HEK293 (cell line): ENCODE results near the gene LRRK1.

Experiments used
- CTCF ChIP-seq: fragments of 450-650 bp; formaldehyde crosslinking; IDR thresholded peaks from 2 replicates; pipeline ENCODE4 v1.5.1; 2016; ENCODE audit warnings: missing biosample characterization, missing genetic modification characterization
- HOXA7 ChIP-seq: sonication (generic); formaldehyde crosslinking; IDR thresholded peaks from 2 replicates; pipeline ENCODE4 v1.8.1; 2022; ENCODE audit warnings: missing genetic modification reagents, borderline replicate concordance
- PRDM10 ChIP-seq: fragments of 450-650 bp; formaldehyde crosslinking; IDR thresholded peaks from 2 replicates; pipeline ENCODE4 v1.5.1; 2016; ENCODE audit warnings: missing biosample characterization, missing genetic modification characterization
- PRDM2 ChIP-seq: fragments of 450-650 bp; formaldehyde crosslinking; IDR thresholded peaks from 2 replicates; pipeline ENCODE4 v1.5.1; 2016; ENCODE audit warnings: missing biosample characterization, missing genetic modification characterization, borderline replicate concordance
- ZEB2 ChIP-seq: fragments of 450-650 bp; formaldehyde crosslinking; IDR thresholded peaks from 2 replicates; pipeline ENCODE4 v1.5.1; 2016; ENCODE audit warnings: missing biosample characterization, missing genetic modification characterization
- ZNF121 ChIP-seq: fragments of 450-650 bp; formaldehyde crosslinking; IDR thresholded peaks from 2 replicates; pipeline ENCODE4 v1.5.1; 2016; ENCODE audit warnings: missing biosample characterization, missing genetic modification characterization
- ZNF366 ChIP-seq: fragments of 450-650 bp; formaldehyde crosslinking; conservative IDR thresholded peaks from 2 replicates; pipeline ENCODE4 v1.5.1; 2016; ENCODE audit warnings: missing biosample characterization, missing genetic modification characterization
- ZNF624 ChIP-seq: fragments of 450-650 bp; formaldehyde crosslinking; IDR thresholded peaks from 2 replicates; pipeline ENCODE4 v1.5.1; 2017; ENCODE audit warnings: missing biosample characterization, missing genetic modification characterization
- ZNF677 ChIP-seq: fragments of 450-650 bp; IDR thresholded peaks from 2 replicates; pipeline ENCODE4 v1.5.0; 2018; ENCODE audit warnings: missing biosample characterization, mild to moderate bottlenecking, missing genetic modification characterization, moderate library complexity
- ZNF785 ChIP-seq: fragments of 450-650 bp; formaldehyde crosslinking; IDR thresholded peaks from 2 replicates; pipeline ENCODE4 v1.5.1; 2016; ENCODE audit warnings: missing biosample characterization, missing genetic modification characterization
- TF ChIP-seq, protein P1 (sequence below): fragments of 450-650 bp; formaldehyde crosslinking; conservative IDR thresholded peaks from 2 replicates; pipeline ENCODE4 v1.5.1; 2016; ENCODE audit warnings: low read depth, missing biosample characterization, missing genetic modification characterization
- TF ChIP-seq, protein P2 (sequence below): fragments of 450-650 bp; formaldehyde crosslinking; IDR thresholded peaks from 2 replicates; pipeline ENCODE4 v1.5.1; 2017; ENCODE audit warnings: missing biosample characterization, missing genetic modification characterization
- TF ChIP-seq, protein P3 (sequence below): fragments of 450-650 bp; formaldehyde crosslinking; IDR thresholded peaks from 2 replicates; pipeline ENCODE4 v1.5.1; 2016; ENCODE audit warnings: missing biosample characterization, missing genetic modification characterization

DNA sequence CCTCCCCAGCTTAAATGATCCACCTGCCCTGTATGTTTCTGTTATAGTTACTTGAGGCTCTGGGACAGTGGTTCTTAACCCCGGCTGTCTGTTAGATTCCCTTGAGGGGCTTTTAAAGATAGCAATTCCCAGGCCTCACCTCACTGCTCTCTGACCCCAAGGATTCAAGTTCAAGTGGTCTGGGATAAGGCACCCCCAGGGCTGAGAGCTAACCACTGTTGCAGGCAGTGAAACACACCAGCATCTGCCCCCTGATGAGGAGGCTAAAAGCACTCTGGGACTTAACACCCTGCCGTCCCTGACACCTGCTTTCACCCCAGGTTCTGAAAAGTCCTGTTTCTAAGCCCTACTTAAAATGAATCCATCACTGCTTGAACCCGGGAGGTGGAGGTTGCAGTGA is 103.7 kb downstream of the LRRK1 start:
- TF ChIP-seq CTCF (tag by site-specific recombination) (no peak), ZNF121 (tag by site-specific recombination) (no peak), PRDM2 (tag by site-specific recombination) (no peak), ZEB2 (no peak), ZNF785 (tag by site-specific recombination) (no peak), ZNF677 (tag by site-specific recombination) (no peak), ZNF624 (tag by site-specific recombination) (no peak), HOXA7 (CRISPR knock-in tag) (no peak), PRDM10 (tag by site-specific recombination) (no peak), ZNF366 (no peak)
- TF ChIP-seq, protein P1, sequence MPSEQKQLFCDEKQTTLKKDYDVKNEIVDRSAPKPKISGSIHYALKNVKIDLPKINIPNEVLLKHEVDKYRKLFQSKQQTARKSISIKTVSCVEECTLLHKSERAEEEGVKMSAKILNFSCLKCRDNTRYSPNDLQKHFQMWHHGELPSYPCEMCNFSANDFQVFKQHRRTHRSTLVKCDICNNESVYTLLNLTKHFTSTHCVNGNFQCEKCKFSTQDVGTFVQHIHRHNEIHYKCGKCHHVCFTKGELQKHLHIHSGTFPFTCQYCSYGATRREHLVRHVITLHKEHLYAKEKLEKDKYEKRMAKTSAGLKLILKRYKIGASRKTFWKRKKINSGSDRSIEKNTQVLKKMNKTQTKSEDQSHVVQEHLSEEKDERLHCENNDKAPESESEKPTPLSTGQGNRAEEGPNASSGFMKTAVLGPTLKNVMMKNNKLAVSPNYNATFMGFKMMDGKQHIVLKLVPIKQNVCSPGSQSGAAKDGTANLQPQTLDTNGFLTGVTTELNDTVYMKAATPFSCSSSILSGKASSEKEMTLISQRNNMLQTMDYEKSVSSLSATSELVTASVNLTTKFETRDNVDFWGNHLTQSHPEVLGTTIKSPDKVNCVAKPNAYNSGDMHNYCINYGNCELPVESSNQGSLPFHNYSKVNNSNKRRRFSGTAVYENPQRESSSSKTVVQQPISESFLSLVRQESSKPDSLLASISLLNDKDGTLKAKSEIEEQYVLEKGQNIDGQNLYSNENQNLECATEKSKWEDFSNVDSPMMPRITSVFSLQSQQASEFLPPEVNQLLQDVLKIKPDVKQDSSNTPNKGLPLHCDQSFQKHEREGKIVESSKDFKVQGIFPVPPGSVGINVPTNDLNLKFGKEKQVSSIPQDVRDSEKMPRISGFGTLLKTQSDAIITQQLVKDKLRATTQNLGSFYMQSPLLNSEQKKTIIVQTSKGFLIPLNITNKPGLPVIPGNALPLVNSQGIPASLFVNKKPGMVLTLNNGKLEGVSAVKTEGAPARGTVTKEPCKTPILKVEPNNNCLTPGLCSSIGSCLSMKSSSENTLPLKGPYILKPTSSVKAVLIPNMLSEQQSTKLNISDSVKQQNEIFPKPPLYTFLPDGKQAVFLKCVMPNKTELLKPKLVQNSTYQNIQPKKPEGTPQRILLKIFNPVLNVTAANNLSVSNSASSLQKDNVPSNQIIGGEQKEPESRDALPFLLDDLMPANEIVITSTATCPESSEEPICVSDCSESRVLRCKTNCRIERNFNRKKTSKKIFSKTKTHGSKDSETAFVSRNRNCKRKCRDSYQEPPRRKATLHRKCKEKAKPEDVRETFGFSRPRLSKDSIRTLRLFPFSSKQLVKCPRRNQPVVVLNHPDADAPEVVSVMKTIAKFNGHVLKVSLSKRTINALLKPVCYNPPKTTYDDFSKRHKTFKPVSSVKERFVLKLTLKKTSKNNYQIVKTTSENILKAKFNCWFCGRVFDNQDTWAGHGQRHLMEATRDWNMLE = no peak
- TF ChIP-seq, protein P2, sequence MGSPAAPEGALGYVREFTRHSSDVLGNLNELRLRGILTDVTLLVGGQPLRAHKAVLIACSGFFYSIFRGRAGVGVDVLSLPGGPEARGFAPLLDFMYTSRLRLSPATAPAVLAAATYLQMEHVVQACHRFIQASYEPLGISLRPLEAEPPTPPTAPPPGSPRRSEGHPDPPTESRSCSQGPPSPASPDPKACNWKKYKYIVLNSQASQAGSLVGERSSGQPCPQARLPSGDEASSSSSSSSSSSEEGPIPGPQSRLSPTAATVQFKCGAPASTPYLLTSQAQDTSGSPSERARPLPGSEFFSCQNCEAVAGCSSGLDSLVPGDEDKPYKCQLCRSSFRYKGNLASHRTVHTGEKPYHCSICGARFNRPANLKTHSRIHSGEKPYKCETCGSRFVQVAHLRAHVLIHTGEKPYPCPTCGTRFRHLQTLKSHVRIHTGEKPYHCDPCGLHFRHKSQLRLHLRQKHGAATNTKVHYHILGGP (tag by site-specific recombination) = no peak
- TF ChIP-seq, protein P3, sequence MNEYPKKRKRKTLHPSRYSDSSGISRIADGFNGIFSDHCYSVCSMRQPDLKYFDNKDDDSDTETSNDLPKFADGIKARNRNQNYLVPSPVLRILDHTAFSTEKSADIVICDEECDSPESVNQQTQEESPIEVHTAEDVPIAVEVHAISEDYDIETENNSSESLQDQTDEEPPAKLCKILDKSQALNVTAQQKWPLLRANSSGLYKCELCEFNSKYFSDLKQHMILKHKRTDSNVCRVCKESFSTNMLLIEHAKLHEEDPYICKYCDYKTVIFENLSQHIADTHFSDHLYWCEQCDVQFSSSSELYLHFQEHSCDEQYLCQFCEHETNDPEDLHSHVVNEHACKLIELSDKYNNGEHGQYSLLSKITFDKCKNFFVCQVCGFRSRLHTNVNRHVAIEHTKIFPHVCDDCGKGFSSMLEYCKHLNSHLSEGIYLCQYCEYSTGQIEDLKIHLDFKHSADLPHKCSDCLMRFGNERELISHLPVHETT (tag by site-specific recombination) = no peak
